CD8-positive, alpha-beta memory T cell (primary cell): Measurements from ENCODE around the gene ARRDC4. TPM values are rescaled to one million over a fixed set of nuclear protein-coding genes. Genes with fewer than 3 reads are reported as not detected.

Experiments
- CTCF ChIA-PET: fragments of 350-600 bp; sonication (Branson Sonifier 250); formaldehyde crosslinking; loops from one replicate; lab custom pipeline; 2021; ENCODE audit warnings: antibody characterized with exemption; lab: Charles Lee
- POLR2A ChIA-PET: fragments of 350-600 bp; sonication (Branson Sonifier 250); formaldehyde crosslinking; loops from one replicate; lab custom pipeline; 2021; ENCODE audit warnings: antibody characterized with exemption; lab: Charles Lee
- DNase-seq, 5 donors: peaks; one replicate each; pipeline versions ENCODE4 v3.0.0 to v3.0.0-alpha.2; 2020 to 2022; ENCODE audit warnings: mixed read lengths in 1 of 5
- H3K27ac ChIP-seq: one replicate; pipeline ENCODE4 v1.7.0; 2013; ENCODE audit warnings: low read depth, mild to moderate bottlenecking, low read length, moderate library complexity
- H3K27me3 ChIP-seq: 2 replicates; pipeline ENCODE4 v1.7.0; 2013; ENCODE audit warnings: low read length, mild to moderate bottlenecking; ENCODE audit not compliant: insufficient read depth, poor library complexity, severe bottlenecking
- H3K36me3 ChIP-seq: 2 replicates; pipeline ENCODE4 v1.7.0; 2013; ENCODE audit warnings: mild to moderate bottlenecking, low read length, moderate library complexity; ENCODE audit not compliant: insufficient read depth
- H3K4me1 ChIP-seq: 2 replicates; pipeline ENCODE4 v1.7.0; 2013; ENCODE audit warnings: mild to moderate bottlenecking, low read length, moderate library complexity; ENCODE audit not compliant: insufficient read depth
- H3K4me3 ChIP-seq: 2 replicates; pipeline ENCODE4 v1.7.0; 2013; ENCODE audit warnings: mild to moderate bottlenecking, low read length
- H3K9me3 ChIP-seq: 2 replicates; pipeline ENCODE4 v1.7.0; 2013; ENCODE audit warnings: mild to moderate bottlenecking, low read length
- H3K27ac Mint-ChIP-seq, 8 donors: one replicate each; pipeline ENCODE4 v1.8.0; 2020 to 2021; ENCODE audit warnings: mixed read lengths in 8 of 8, mild to moderate bottlenecking in 6 of 8, inconsistent platforms in 3 of 8, moderate library complexity in 3 of 8
- H3K27me3 Mint-ChIP-seq, 2 donors: one replicate each; pipeline ENCODE4 v1.8.0; 2020 to 2021; ENCODE audit warnings: mixed read lengths in 2 of 2, mild to moderate bottlenecking in 1 of 2, moderate library complexity in 1 of 2
- H3K36me3 Mint-ChIP-seq, 3 donors: one replicate each; pipeline ENCODE4 v1.8.0; 2020 to 2021; ENCODE audit warnings: mixed read lengths in 3 of 3, inconsistent platforms in 1 of 3, mild to moderate bottlenecking in 1 of 3
- H3K4me1 Mint-ChIP-seq, 3 donors: one replicate each; pipeline ENCODE4 v1.8.0; 2020 to 2021; ENCODE audit warnings: mixed read lengths in 3 of 3, inconsistent platforms in 1 of 3, mild to moderate bottlenecking in 1 of 3
- H3K4me3 Mint-ChIP-seq, 7 donors: one replicate each; pipeline ENCODE4 v1.8.0; 2020 to 2021; ENCODE audit warnings: mixed read lengths in 7 of 7, mild to moderate bottlenecking in 6 of 7, moderate library complexity in 4 of 7, inconsistent platforms in 2 of 7
- H3K9me3 Mint-ChIP-seq, 5 donors: one replicate each; pipeline ENCODE4 v1.8.0; 2020 to 2022; ENCODE audit warnings: mixed read lengths in 5 of 5, mild to moderate bottlenecking in 3 of 5, moderate library complexity in 2 of 5, inconsistent platforms in 1 of 5
- polyA plus RNA-seq: library from polyadenylated mRNA; unstranded; fragments of 300-500 nt; fragmentation: Illumina TruSeq; gene quantifications from one replicate; pipeline ENCODE4 v1.2.3, GENCODE V29; 2021
- total RNA-seq, 2 experiments: library from RNA; stranded (reverse); gene quantifications; one replicate each; pipeline ENCODE4 v1.2.3, GENCODE V29; 2021

The ARRDC4 gene
- total and polyA plus RNA-seq, 3 experiments from 2014 or later, result 0.31 to 0.78 (median 0.51) TPM

DNA sequence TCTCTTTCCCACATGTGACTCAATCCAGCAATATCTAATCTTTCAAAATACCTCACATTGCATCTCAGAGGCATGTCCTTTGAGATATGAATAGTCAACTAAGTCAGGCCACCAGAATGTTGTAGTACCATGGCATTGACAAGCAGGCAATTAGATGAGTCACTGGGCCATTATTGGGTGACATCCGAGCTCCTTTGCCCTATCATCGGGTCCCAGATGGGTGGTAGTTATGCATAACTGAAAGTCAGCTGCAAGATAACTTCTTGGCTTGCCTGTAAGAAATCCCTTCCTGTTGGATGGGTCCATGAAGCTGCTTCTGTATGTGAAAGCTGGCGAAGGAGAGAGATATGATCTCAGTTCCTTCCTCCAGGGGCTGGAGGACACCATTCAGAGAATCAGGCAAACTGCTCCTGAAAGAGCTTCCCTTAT, 32.8 kb downstream of the ARRDC4 start:
- Mint-ChIP-seq H3K4me1 (peaks cover 0 to 4% (median 4%) of the 10 kb centered on the region in 3 donors), H3K9me3 (peaks cover 0 to 4% (median 3%) of the 10 kb centered on the region in 5 donors), H3K4me3 (no peak overlapping the region), H3K27ac (no peak overlapping the region), H3K36me3 (peaks cover 0 to 4% (median 2%) of the 10 kb centered on the region in 3 donors), H3K27me3 (no peaks in the 10 kb centered on the region)
- no peak overlapping the region for H3K27ac ChIP-seq
- peaks cover 7% of the 10 kb centered on the region for H3K4me1 ChIP-seq
- DNase-seq, result no peak
- H3K4me3 ChIP-seq, result no peak overlapping the region
- CTCF ChIA-PET, result no interaction called here
- H3K27me3 ChIP-seq, result no peaks in the 10 kb centered on the region
- H3K36me3 ChIP-seq, result no peaks in the 10 kb centered on the region
- POLR2A ChIA-PET, result no interaction called here
- H3K9me3 ChIP-seq, result no peaks in the 10 kb centered on the region

DNA sequence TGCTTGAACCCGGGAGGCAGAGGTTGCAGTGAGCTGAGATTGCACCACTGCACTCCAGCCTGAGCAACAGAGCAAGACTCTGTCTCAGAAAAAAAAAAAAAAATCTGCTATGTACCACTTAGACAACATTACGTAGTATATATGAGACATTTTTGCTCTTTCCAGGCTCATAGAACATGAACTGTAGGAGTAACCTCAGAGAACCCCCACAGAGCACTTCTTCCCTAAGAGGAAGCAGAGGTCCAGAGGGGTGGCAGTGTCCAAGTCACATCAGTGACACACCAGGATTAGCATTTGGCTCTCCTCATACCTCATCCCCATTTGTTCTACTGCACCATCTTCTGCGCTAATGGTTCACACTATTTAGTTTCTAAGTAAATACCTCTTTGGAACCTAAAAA, 33.7 kb downstream of the ARRDC4 start:
- ChIA-PET CTCF (no interaction called here), POLR2A (no interaction called here)
- no peaks in the 10 kb centered on the region for H3K27me3 Mint-ChIP-seq
- no peaks in the 10 kb centered on the region for H3K9me3 ChIP-seq
- peaks cover 0 to 4% (median 4%) of the 10 kb centered on the region in 3 donors for H3K4me1 Mint-ChIP-seq
- H3K4me3 ChIP-seq, result no peak overlapping the region
- H3K27me3 ChIP-seq, result no peaks in the 10 kb centered on the region
- no peak for DNase-seq
- H3K4me1 ChIP-seq, result peaks cover 7% of the 10 kb centered on the region
- no peaks in the 10 kb centered on the region for H3K36me3 ChIP-seq
- peaks cover 0 to 4% (median 3%) of the 10 kb centered on the region in 5 donors for H3K9me3 Mint-ChIP-seq
- no peak overlapping the region for H3K27ac ChIP-seq
- peaks cover 0 to 4% (median 2%) of the 10 kb centered on the region in 3 donors for H3K36me3 Mint-ChIP-seq
- no peak overlapping the region for H3K27ac Mint-ChIP-seq
- no peak overlapping the region for H3K4me3 Mint-ChIP-seq

DNA sequence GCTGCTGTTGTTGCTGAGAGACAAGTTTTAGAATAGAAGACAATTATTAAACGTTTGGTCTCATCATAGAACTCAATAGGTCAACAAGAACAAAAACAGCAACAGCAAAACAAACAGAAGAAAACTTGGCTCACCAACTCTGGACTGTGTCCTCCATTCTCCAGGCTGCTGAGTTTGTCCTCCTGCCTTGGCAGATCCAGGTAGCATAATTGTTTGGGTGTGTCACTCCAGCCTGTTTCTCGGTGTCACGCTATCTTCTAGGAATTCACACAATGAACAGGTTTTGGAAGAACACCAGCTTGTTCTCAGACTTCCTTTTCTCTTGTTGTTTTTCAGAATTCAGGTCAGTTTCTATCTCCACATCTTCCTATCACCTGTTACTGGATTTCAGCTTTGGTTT, 34.7 kb downstream of the ARRDC4 start:
- Mint-ChIP-seq H3K4me1 (peaks cover 0 to 4% (median 4%) of the 10 kb centered on the region in 3 donors), H3K4me3 (no peak overlapping the region), H3K27me3 (no peaks in the 10 kb centered on the region), H3K36me3 (peaks cover 0 to 4% (median 2%) of the 10 kb centered on the region in 3 donors), H3K9me3 (peaks cover 0 to 4% (median 3%) of the 10 kb centered on the region in 5 donors), H3K27ac (no peak overlapping the region)
- CTCF ChIA-PET, result no interaction called here
- Histone ChIP-seq H3K27me3 (no peaks in the 10 kb centered on the region), H3K4me3 (no peak overlapping the region), H3K9me3 (no peaks in the 10 kb centered on the region), H3K27ac (no peak overlapping the region), H3K36me3 (no peaks in the 10 kb centered on the region), H3K4me1 (peaks cover 7% of the 10 kb centered on the region)
- no peak for DNase-seq
- POLR2A ChIA-PET, result no interaction called here

DNA sequence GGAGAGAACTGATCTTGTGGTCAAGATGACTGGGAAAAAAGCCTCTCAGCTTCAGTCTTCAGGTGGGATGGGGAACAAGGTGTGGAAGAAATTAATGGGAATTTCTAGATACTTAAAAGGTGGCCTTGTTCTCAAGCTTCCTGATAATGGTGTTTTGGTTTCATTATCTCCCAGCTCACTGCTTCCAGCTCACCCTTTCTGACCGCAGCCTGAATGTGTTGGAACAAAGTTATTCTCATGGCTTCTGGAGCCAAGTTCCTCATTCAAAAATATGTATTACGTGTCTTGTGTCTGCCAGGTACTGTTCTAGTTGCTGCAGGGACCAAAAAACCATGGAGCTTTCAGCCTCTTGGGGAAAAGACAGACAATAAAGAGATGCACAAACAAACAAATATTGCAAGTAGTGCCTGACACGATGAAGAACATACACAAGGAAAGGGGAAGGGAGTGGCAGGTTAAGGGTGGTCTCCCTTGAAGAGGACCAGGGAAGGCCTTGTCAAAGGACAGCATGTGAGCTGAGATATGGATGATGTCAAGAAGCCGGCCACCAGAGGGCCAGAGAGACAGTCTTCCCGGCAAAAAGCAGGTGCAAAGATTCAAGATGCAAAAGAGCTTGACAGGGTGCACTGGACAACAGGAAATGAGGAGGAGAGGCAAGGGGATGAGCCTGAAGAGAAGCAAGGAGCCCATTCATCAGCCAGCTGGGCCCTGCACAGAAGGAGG, 35.5 kb downstream of the ARRDC4 start:
- no peak overlapping the region for H3K4me3 Mint-ChIP-seq
- peaks cover 0 to 4% (median 1%) of the 10 kb centered on the region in 5 donors for H3K9me3 Mint-ChIP-seq
- peaks cover 0 to 4% (median 4%) of the 10 kb centered on the region in 3 donors for H3K4me1 Mint-ChIP-seq
- Histone ChIP-seq H3K4me3 (peak overlapping the region; percentile 25), H3K27me3 (no peaks in the 10 kb centered on the region), H3K27ac (no peak overlapping the region), H3K4me1 (peaks cover 7% of the 10 kb centered on the region), H3K36me3 (no peaks in the 10 kb centered on the region), H3K9me3 (no peaks in the 10 kb centered on the region)
- CTCF ChIA-PET, result no interaction called here
- H3K36me3 Mint-ChIP-seq, result peaks cover 0 to 4% (median 2%) of the 10 kb centered on the region in 3 donors
- no peaks in the 10 kb centered on the region for H3K27me3 Mint-ChIP-seq
- no peak for DNase-seq
- peak overlapping the region in 2 of 8 donors; percentile 0 to 51 for H3K27ac Mint-ChIP-seq
- POLR2A ChIA-PET, result no interaction called here

DNA sequence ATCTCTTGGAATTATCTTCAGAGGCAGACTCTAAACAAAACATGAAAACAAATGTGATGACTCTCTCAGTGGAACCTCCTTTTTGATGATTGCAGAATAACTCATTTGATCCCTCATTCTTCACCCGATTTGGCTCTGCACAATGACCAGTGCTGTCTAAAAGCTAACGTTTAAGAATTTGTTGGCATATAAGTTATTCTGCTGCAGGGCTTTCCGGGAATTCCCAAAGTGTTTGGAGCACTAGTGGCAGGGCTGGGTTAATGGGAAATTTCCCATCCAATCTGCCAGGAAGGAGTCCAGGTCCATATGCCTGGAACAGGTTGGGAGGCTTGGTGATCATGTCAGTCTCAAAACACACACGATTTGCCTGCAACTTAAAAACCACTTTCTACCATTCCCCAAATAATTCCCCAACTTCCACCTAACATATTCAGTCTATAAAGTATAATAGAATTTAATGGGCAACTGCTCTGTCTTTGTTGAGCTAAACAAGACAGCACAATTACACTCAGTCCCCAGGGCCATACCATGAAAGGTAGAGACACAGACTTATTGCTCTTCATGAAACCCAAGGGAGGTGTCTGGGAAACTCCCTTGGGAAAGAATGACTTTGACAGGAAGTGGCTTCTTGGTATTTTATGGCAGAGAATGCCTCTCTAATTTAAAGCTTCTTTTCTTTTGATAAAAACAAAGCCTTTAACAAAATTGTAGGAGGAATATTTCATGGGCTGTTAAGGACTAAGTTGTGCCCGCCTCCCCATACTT, 38.0 kb downstream of the ARRDC4 start:
- Mint-ChIP-seq H3K9me3 (peaks cover 0 to 3% (median 0%) of the 10 kb centered on the region in 5 donors), H3K27me3 (no peaks in the 10 kb centered on the region), H3K4me1 (peaks cover 0 to 4% (median 4%) of the 10 kb centered on the region in 3 donors), H3K36me3 (no peaks in the 10 kb centered on the region), H3K4me3 (no peak overlapping the region), H3K27ac (no peak overlapping the region)
- no peaks in the 10 kb centered on the region for H3K27me3 ChIP-seq
- H3K36me3 ChIP-seq, result no peaks in the 10 kb centered on the region
- no peak for DNase-seq
- CTCF ChIA-PET, result no interaction called here
- peaks cover 7% of the 10 kb centered on the region for H3K4me1 ChIP-seq
- POLR2A ChIA-PET, result no interaction called here
- H3K9me3 ChIP-seq, result no peaks in the 10 kb centered on the region
- no peak overlapping the region for H3K4me3 ChIP-seq
- H3K27ac ChIP-seq, result no peak overlapping the region

DNA sequence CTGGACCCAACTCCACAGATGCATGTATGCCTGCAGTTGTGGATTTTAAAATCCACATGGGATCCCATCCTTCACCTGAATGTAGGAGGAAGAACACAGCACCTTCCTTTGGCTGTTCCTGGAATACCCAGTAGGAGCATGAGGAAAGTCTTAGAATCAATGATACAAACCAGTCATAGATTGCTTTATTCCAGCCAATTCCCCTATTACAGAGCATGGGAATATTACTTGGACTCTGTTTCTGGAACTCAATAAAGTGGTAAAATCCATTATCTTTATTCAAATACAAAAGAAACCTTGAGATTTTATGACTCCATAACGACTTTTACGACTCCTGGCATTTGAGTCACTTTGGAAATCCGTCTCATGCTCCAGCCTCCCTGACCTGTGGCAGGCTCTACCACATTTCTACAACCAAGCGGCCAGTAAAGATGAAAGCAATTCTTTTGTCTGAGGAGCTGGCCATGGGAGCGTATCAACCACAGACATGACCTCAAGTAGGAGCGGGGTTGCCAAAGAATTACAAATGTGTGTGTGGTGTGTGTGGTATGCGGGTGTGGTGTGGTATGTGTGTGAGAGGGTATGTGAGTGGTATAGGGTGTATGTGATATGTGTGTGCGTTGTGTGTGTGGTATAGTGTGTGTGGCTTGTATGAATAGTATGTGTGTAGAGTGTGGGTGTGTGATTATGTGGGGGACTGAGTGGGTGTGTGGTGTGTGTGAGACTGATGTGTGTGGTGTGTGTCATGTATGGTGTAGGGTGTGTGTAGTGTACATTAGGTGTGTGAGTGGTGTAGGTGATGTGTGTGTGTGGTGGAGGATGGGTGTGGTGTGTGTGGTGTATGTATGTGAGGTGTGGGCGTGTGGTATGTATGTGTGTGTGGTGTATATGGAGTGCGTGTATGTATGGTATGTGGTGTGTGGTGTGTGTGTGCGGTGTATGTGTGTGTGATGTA, 40.0 kb downstream of the ARRDC4 start:
- Mint-ChIP-seq H3K27ac (no peak overlapping the region), H3K27me3 (no peaks in the 10 kb centered on the region), H3K36me3 (no peaks in the 10 kb centered on the region), H3K4me1 (peaks cover 0 to 4% (median 4%) of the 10 kb centered on the region in 3 donors), H3K9me3 (no peaks in the 10 kb centered on the region), H3K4me3 (no peak overlapping the region)
- no peak for DNase-seq
- ChIA-PET POLR2A (no interaction called here), CTCF (no interaction called here)
- peaks cover 2% of the 10 kb centered on the region for H3K4me1 ChIP-seq
- no peaks in the 10 kb centered on the region for H3K27me3 ChIP-seq
- H3K27ac ChIP-seq, result no peak overlapping the region
- no peaks in the 10 kb centered on the region for H3K9me3 ChIP-seq
- H3K4me3 ChIP-seq, result no peak overlapping the region
- no peaks in the 10 kb centered on the region for H3K36me3 ChIP-seq

DNA sequence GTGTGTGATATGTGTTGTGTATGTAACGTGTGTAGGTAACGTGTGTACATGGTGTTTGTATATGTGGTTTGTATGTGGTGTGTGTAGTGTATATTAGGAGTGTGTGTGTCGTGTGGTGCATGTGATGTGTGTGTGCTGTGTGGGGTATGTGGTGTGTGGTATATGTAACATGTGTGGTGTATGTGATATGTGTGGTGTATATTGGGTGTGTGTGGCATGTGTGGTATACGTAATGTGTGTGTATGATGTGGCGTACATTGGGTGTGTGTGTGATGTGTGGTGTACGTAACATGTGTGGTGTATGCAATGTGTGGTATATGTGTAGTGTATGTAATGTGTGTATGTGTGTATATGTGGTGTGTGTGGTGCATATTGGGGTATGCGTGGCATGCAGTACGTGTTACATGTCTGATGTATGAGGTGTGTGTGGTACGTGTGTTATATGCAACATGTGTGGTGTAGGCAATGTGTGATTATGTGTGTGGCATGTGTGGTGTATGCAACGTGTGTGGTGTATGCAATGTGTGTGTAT, 41.2 kb downstream of the ARRDC4 start:
- Mint-ChIP-seq H3K9me3 (no peaks in the 10 kb centered on the region), H3K4me3 (no peak overlapping the region), H3K27ac (no peak overlapping the region), H3K27me3 (no peaks in the 10 kb centered on the region), H3K4me1 (no peaks in the 10 kb centered on the region), H3K36me3 (no peaks in the 10 kb centered on the region)
- H3K27ac ChIP-seq, result no peak overlapping the region
- H3K4me3 ChIP-seq, result no peak overlapping the region
- H3K4me1 ChIP-seq, result no peaks in the 10 kb centered on the region
- no peaks in the 10 kb centered on the region for H3K9me3 ChIP-seq
- POLR2A ChIA-PET, result no interaction called here
- DNase-seq, result no peak
- H3K36me3 ChIP-seq, result no peaks in the 10 kb centered on the region
- CTCF ChIA-PET, result no interaction called here
- no peaks in the 10 kb centered on the region for H3K27me3 ChIP-seq
